GM23338 (cell line): ENCODE results near the gene CCS. TPM values are rescaled to one million over a fixed set of nuclear protein-coding genes. Genes with fewer than 3 reads are reported as not detected.

ENCODE experiments used
- ATAC-seq: fragments of 200-7000 bp; cut with Tn5 transposase; 3 replicates; pipeline ENCODE4 v1.9.1; 2020
- DNase-seq: peaks from one replicate; pipeline ENCODE4 v3.0.0-alpha.2; 2015; ENCODE audit warnings: low spot score
- H2AFZ ChIP-seq: fragments of 200-600 bp; sonication (generic); 2 replicates; pipeline ENCODE4 v1.8.0; 2016; ENCODE audit warnings: antibody characterized with exemption, mild to moderate bottlenecking, moderate library complexity
- H3F3A ChIP-seq: fragments of 200-600 bp; sonication (generic); replicated peaks from 2 replicates; pipeline ENCODE4 v1.8.0; 2017; ENCODE audit warnings: antibody characterized with exemption, mixed run types, low read depth
- H3K27ac ChIP-seq: fragments of 200-600 bp; sonication (generic); 2 replicates; pipeline ENCODE4 v1.6.1; 2016; ENCODE audit warnings: low read depth
- H3K27me3 ChIP-seq: fragments of 200-600 bp; sonication (generic); 2 replicates; pipeline ENCODE4 v1.8.0; 2016; ENCODE audit warnings: mild to moderate bottlenecking, mixed run types, moderate library complexity; ENCODE audit not compliant: insufficient read depth
- H3K36me3 ChIP-seq: fragments of 200-600 bp; sonication (generic); 2 replicates; pipeline ENCODE4 v1.8.0; 2016; ENCODE audit warnings: mild to moderate bottlenecking; ENCODE audit not compliant: insufficient read depth
- H3K4me1 ChIP-seq: fragments of 200-600 bp; sonication (generic); 2 replicates; pipeline ENCODE4 v1.8.0; 2016; ENCODE audit warnings: mild to moderate bottlenecking, moderate library complexity; ENCODE audit not compliant: insufficient read depth
- H3K4me2 ChIP-seq: fragments of 200-600 bp; sonication (generic); 2 replicates; pipeline ENCODE4 v1.7.1; 2017; ENCODE audit warnings: mixed run types
- H3K4me3 ChIP-seq: fragments of 200-600 bp; sonication (generic); 2 replicates; pipeline ENCODE4 v1.6.1; 2016; ENCODE audit warnings: mixed run types
- H3K79me2 ChIP-seq: fragments of 200-600 bp; sonication (generic); replicated peaks from 2 replicates; pipeline ENCODE4 v1.8.0; 2017; ENCODE audit warnings: mild to moderate bottlenecking; ENCODE audit not compliant: insufficient read depth
- H3K9me2 ChIP-seq: fragments of 200-600 bp; sonication (generic); 2 replicates; pipeline ENCODE4 v1.8.0; 2017; ENCODE audit not compliant: insufficient read depth
- H4K20me1 ChIP-seq: fragments of 200-600 bp; sonication (generic); replicated peaks from 2 replicates; pipeline ENCODE4 v1.8.0; 2017; ENCODE audit warnings: mild to moderate bottlenecking; ENCODE audit not compliant: insufficient read depth
- H3K27ac Mint-ChIP-seq: 2 replicates; pipeline ENCODE4 v1.8.0; 2020; ENCODE audit warnings: inconsistent platforms, mild to moderate bottlenecking, moderate library complexity, mixed read lengths
- H3K27me3 Mint-ChIP-seq: 3 replicates; pipeline ENCODE4 v1.8.0; 2022; ENCODE audit warnings: low read depth, mild to moderate bottlenecking, moderate library complexity, mixed read lengths, inconsistent platforms; ENCODE audit not compliant: insufficient read depth, poor library complexity
- H3K36me3 Mint-ChIP-seq: 3 replicates; pipeline ENCODE4 v1.8.0; 2021; ENCODE audit warnings: low read depth, mild to moderate bottlenecking, inconsistent platforms, moderate library complexity, mixed read lengths
- H3K4me1 Mint-ChIP-seq: 3 replicates; pipeline ENCODE4 v1.8.0; 2020; ENCODE audit warnings: mild to moderate bottlenecking, inconsistent platforms, mixed read lengths
- H3K4me3 Mint-ChIP-seq: 3 replicates; pipeline ENCODE4 v1.8.0; 2021; ENCODE audit warnings: moderate library complexity, mild to moderate bottlenecking, inconsistent platforms, mixed read lengths
- H3K9me3 Mint-ChIP-seq: 3 replicates; pipeline ENCODE4 v1.8.0; 2020; ENCODE audit warnings: moderate library complexity, mild to moderate bottlenecking, inconsistent platforms, mixed read lengths
- CREB1 ChIP-seq: fragments of 250-450 bp; sonication (Bioruptor Pico); IDR thresholded peaks from 2 replicates; pipeline ENCODE4 v1.5.0; 2020; ENCODE audit warnings: low read depth, mild to moderate bottlenecking, moderate library complexity
- EZH2 ChIP-seq: fragments of 200-600 bp; sonication (generic); IDR thresholded peaks from one replicate; pipeline ENCODE4 v1.8.0; 2017; ENCODE audit warnings: antibody characterized with exemption, mild to moderate bottlenecking, low read depth; ENCODE audit not compliant: unreplicated experiment
- NANOG ChIP-seq: IDR thresholded peaks from 2 replicates; pipeline ENCODE4 v1.6.1; 2016; ENCODE audit warnings: antibody characterized with exemption, borderline replicate concordance
- POLR2AphosphoS5 ChIP-seq: IDR thresholded peaks from 2 replicates; pipeline ENCODE4 v1.6.1; 2016; ENCODE audit warnings: antibody characterized with exemption, low read depth
- STAT1 ChIP-seq: IDR thresholded peaks from one replicate; pipeline ENCODE4 v1.6.1; 2016; ENCODE audit warnings: antibody characterized with exemption; ENCODE audit not compliant: unreplicated experiment
- ZNF114 ChIP-seq: fragments of 250-450 bp; sonication (Bioruptor Pico); IDR thresholded peaks from 2 replicates; pipeline ENCODE4 v1.5.0; 2020; ENCODE audit warnings: mild to moderate bottlenecking, moderate library complexity
- ZNF331 ChIP-seq: fragments of 250-450 bp; sonication (Bioruptor Pico); IDR thresholded peaks from 2 replicates; pipeline ENCODE4 v1.5.0; 2020; ENCODE audit warnings: low read depth, mild to moderate bottlenecking, moderate library complexity
- polyA plus RNA-seq: library from polyadenylated mRNA; unstranded; fragments of >200 nt; fragmentation: Nextera tagmentation; extraction: Ambion mirVana; gene quantifications from 2 replicates; pipeline ENCODE4 v1.2.1, GENCODE V29; 2016
- total RNA-seq: library from RNA; depleted of rRNA; stranded (reverse); fragments of >200 nt; shearing (Covaris generic); gene quantifications from 2 replicates; pipeline ENCODE4 v1.2.3, GENCODE V29; 2014
- TF ChIP-seq, protein P1 (sequence below): IDR thresholded peaks from 2 replicates; pipeline ENCODE4 v1.6.1; 2016; ENCODE audit warnings: antibody characterized with exemption
- TF ChIP-seq, protein P2 (sequence below): fragments of 250-450 bp; sonication (Bioruptor Pico); IDR thresholded peaks from 2 replicates; pipeline ENCODE4 v1.5.0; 2020; ENCODE audit warnings: mild to moderate bottlenecking, moderate library complexity
- TF ChIP-seq, protein P3 (sequence below): IDR thresholded peaks from one replicate; pipeline ENCODE4 v1.6.1; 2018; ENCODE audit warnings: antibody characterized with exemption; ENCODE audit not compliant: unreplicated experiment

Gene CCS
- total and polyA plus RNA-seq, 2 experiments from 2014 or later, result 36.1 to 60.7 TPM

- TF ChIP-seq, protein P1, sequence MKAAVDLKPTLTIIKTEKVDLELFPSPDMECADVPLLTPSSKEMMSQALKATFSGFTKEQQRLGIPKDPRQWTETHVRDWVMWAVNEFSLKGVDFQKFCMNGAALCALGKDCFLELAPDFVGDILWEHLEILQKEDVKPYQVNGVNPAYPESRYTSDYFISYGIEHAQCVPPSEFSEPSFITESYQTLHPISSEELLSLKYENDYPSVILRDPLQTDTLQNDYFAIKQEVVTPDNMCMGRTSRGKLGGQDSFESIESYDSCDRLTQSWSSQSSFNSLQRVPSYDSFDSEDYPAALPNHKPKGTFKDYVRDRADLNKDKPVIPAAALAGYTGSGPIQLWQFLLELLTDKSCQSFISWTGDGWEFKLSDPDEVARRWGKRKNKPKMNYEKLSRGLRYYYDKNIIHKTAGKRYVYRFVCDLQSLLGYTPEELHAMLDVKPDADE, result no peak
- TF ChIP-seq CREB1 (CRISPR knock-in tag), result no peak
Observed at GRCh38 chr11:66562907-66563583, 29.9 kb upstream of the CCS start (continued).

DNA sequence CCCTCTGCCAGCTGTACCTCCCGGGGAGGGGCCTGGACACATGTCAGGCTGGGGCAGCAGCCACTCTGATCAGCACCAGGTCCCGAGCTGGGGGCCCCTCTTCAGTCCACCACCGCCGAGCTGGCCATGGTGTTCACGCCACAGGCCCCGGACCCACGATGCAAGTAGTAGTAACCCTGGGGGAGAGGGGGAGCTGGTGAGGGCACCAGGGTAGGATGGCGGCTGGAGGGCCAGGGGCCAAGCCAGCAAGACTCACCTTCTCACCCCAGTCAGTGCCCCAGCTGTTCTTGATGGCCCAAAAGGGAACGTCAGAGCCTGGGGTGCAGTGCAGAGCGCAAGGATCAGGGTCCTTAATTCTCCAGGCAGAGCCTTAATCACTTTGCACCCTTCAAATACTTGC lies 29.2 kb upstream of the CCS start:
- Mint-ChIP-seq H3K27ac (no peak overlapping the region), H3K27me3 (peaks cover 17% of the 10 kb centered on the region), H3K36me3 (peaks cover 10% of the 10 kb centered on the region), H3K4me1 (peaks cover 3% of the 10 kb centered on the region; the same call in 2 of the 3 replicates), H3K9me3 (peaks cover 4% of the 10 kb centered on the region; the same call in 1 of the 3 replicates), H3K4me3 (no peak overlapping the region)
- H3K79me2 ChIP-seq, result no peaks in the 10 kb centered on the region
- H2AFZ ChIP-seq, result no peak overlapping the region
- H3K4me3 ChIP-seq, result no peak overlapping the region
- ATAC-seq, result no peak
- H3K27me3 ChIP-seq, result peaks cover 6% of the 10 kb centered on the region; the same call in 1 of the 2 replicates
- no peak overlapping the region for H3K27ac ChIP-seq
- H3F3A ChIP-seq, result no peaks in the 10 kb centered on the region
- no peaks in the 10 kb centered on the region for H3K36me3 ChIP-seq
- no peak for DNase-seq
- H4K20me1 ChIP-seq, result no peaks in the 10 kb centered on the region
- H3K4me1 ChIP-seq, result 0 out of 2 replicates have a peak, but pooled peaks cover 1% of the 10 kb centered on the region
- no peak overlapping the region for H3K4me2 ChIP-seq
- no peaks in the 10 kb centered on the region for H3K9me2 ChIP-seq
- TF ChIP-seq, protein P2, sequence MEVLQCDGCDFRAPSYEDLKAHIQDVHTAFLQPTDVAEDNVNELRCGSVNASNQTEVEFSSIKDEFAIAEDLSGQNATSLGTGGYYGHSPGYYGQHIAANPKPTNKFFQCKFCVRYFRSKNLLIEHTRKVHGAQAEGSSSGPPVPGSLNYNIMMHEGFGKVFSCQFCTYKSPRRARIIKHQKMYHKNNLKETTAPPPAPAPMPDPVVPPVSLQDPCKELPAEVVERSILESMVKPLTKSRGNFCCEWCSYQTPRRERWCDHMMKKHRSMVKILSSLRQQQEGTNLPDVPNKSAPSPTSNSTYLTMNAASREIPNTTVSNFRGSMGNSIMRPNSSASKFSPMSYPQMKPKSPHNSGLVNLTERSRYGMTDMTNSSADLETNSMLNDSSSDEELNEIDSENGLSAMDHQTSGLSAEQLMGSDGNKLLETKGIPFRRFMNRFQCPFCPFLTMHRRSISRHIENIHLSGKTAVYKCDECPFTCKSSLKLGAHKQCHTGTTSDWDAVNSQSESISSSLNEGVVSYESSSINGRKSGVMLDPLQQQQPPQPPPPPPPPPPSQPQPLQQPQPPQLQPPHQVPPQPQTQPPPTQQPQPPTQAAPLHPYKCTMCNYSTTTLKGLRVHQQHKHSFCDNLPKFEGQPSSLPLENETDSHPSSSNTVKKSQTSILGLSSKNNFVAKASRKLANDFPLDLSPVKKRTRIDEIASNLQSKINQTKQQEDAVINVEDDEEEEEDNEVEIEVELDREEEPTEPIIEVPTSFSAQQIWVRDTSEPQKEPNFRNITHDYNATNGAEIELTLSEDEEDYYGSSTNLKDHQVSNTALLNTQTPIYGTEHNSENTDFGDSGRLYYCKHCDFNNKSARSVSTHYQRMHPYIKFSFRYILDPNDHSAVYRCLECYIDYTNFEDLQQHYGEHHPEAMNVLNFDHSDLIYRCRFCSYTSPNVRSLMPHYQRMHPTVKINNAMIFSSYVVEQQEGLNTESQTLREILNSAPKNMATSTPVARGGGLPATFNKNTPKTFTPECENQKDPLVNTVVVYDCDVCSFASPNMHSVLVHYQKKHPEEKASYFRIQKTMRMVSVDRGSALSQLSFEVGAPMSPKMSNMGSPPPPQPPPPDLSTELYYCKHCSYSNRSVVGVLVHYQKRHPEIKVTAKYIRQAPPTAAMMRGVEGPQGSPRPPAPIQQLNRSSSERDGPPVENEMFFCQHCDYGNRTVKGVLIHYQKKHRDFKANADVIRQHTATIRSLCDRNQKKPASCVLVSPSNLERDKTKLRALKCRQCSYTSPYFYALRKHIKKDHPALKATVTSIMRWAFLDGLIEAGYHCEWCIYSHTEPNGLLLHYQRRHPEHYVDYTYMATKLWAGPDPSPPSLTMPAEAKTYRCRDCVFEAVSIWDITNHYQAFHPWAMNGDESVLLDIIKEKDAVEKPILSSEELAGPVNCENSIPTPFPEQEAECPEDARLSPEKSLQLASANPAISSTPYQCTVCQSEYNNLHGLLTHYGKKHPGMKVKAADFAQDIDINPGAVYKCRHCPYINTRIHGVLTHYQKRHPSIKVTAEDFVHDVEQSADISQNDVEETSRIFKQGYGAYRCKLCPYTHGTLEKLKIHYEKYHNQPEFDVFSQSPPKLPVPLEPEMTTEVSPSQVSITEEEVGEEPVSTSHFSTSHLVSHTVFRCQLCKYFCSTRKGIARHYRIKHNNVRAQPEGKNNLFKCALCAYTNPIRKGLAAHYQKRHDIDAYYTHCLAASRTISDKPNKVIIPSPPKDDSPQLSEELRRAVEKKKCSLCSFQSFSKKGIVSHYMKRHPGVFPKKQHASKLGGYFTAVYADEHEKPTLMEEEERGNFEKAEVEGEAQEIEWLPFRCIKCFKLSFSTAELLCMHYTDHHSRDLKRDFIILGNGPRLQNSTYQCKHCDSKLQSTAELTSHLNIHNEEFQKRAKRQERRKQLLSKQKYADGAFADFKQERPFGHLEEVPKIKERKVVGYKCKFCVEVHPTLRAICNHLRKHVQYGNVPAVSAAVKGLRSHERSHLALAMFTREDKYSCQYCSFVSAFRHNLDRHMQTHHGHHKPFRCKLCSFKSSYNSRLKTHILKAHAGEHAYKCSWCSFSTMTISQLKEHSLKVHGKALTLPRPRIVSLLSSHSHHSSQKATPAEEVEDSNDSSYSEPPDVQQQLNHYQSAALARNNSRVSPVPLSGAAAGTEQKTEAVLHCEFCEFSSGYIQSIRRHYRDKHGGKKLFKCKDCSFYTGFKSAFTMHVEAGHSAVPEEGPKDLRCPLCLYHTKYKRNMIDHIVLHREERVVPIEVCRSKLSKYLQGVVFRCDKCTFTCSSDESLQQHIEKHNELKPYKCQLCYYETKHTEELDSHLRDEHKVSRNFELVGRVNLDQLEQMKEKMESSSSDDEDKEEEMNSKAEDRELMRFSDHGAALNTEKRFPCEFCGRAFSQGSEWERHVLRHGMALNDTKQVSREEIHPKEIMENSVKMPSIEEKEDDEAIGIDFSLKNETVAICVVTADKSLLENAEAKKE (CRISPR knock-in tag), result no peak
- TF ChIP-seq STAT1 (no peak), POLR2AphosphoS5 (no peak), ZNF114 (no peak), EZH2 (no peak), ZNF331 (no peak), CREB1 (CRISPR knock-in tag) (no peak), NANOG (no peak)
- TF ChIP-seq, protein P1, result no peak
- TF ChIP-seq, protein P3, sequence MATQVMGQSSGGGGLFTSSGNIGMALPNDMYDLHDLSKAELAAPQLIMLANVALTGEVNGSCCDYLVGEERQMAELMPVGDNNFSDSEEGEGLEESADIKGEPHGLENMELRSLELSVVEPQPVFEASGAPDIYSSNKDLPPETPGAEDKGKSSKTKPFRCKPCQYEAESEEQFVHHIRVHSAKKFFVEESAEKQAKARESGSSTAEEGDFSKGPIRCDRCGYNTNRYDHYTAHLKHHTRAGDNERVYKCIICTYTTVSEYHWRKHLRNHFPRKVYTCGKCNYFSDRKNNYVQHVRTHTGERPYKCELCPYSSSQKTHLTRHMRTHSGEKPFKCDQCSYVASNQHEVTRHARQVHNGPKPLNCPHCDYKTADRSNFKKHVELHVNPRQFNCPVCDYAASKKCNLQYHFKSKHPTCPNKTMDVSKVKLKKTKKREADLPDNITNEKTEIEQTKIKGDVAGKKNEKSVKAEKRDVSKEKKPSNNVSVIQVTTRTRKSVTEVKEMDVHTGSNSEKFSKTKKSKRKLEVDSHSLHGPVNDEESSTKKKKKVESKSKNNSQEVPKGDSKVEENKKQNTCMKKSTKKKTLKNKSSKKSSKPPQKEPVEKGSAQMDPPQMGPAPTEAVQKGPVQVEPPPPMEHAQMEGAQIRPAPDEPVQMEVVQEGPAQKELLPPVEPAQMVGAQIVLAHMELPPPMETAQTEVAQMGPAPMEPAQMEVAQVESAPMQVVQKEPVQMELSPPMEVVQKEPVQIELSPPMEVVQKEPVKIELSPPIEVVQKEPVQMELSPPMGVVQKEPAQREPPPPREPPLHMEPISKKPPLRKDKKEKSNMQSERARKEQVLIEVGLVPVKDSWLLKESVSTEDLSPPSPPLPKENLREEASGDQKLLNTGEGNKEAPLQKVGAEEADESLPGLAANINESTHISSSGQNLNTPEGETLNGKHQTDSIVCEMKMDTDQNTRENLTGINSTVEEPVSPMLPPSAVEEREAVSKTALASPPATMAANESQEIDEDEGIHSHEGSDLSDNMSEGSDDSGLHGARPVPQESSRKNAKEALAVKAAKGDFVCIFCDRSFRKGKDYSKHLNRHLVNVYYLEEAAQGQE, result no peak
